Stimulated activated CD8-positive, alpha-beta memory T cell treated with anti-CD3 and anti-CD28 coated beads, Interleukin-12 subunit alpha, Interleukin-12 subunit beta, amount 100 ng/mL, for 1 hour (primary cell): Measurements from ENCODE around the gene MSANTD2.

Experiments
- DNase-seq: peaks from one replicate; pipeline ENCODE4 v3.0.0-alpha.2; 2020; ENCODE audit warnings: low read depth

MSANTD2 gene

GRCh38 chr11:124753205-124753604 lies 47.0 kb downstream of the MSANTD2 start:
- DNase-seq, result no peak

GRCh38 chr11:124752471-124753102 lies 47.6 kb downstream of the MSANTD2 start:
- DNase-seq, result no peak

- no peak for DNase-seq
Measured at GRCh38 chr11:124751741-124752470, 48.3 kb downstream of the MSANTD2 start, which contains the start of gene VSIG2. TSS of gene VSIG2 (minus strand) at chr11:124752255. CDS start at chr11:124752137, 118 bp downstream.

- no peak for DNase-seq
Measured at GRCh38 chr11:124751391-124751740, 48.8 kb downstream of the MSANTD2 start.

GRCh38 chr11:124749912-124750311 lies 50.3 kb downstream of the MSANTD2 start:
- no peak for DNase-seq

- DNase-seq, result no peak
Measured at GRCh38 chr11:124748481-124749343, 51.5 kb downstream of the MSANTD2 start.

- no peak for DNase-seq
Measured at GRCh38 chr11:124748100-124748418, 52.1 kb downstream of the MSANTD2 start.

- no peak for DNase-seq
Measured at GRCh38 chr11:124747406-124748099, 52.7 kb downstream of the MSANTD2 start.

- peak; percentile 65 for DNase-seq
Measured at GRCh38 chr11:124746621-124747243, 53.5 kb downstream of the MSANTD2 start.

GRCh38 chr11:124745835-124746620 lies 54.2 kb downstream of the MSANTD2 start:
- DNase-seq, result no peak

- no peak for DNase-seq
Measured at GRCh38 chr11:124745270-124745834, 54.9 kb downstream of the MSANTD2 start.

GRCh38 chr11:124743050-124743449 lies 57.2 kb downstream of the MSANTD2 start:
- no peak for DNase-seq

GRCh38 chr11:124742555-124742954 lies 57.7 kb downstream of the MSANTD2 start:
- DNase-seq, result no peak

- no peak for DNase-seq
Measured at GRCh38 chr11:124740277-124740882, 59.8 kb downstream of the MSANTD2 start.

- peak; percentile 73 for DNase-seq
Measured at GRCh38 chr11:124739479-124740276, 60.5 kb downstream of the MSANTD2 start, which contains the start of gene NRGN. TSS of gene NRGN (plus strand) at chr11:124739942. CDS start at chr11:124740085, 143 bp downstream.

- DNase-seq, result no peak
Measured at GRCh38 chr11:124738713-124739478, 61.3 kb downstream of the MSANTD2 start.

GRCh38 chr11:124737638-124738305 lies 62.4 kb downstream of the MSANTD2 start:
- no peak for DNase-seq

GRCh38 chr11:124736736-124737135 lies 63.5 kb downstream of the MSANTD2 start:
- DNase-seq, result no peak
